HG03575 (cell line): ENCODE data around the gene CTNNA2.
"Not testable (repeated sequence)": the region's sequence is repeated elsewhere in the genome, so short reads cannot be mapped to it uniquely, and the experiment has no call there.

Experiments used
- ATAC-seq: cut with Tn5 transposase; IDR thresholded peaks from one replicate; pipeline ENCODE4 v1.9.1; 2021; ENCODE audit not compliant: unreplicated experiment, insufficient number of reproducible peaks, low FRiP score; ENCODE audit errors: extremely low read depth

CTNNA2 gene

GRCh38 chr2:80030135-80030534, 517.3 kb downstream of the CTNNA2 start:
- ATAC-seq: no peak

GRCh38 chr2:80032684-80033083, 519.8 kb downstream of the CTNNA2 start:
- ATAC-seq: not testable (repeated sequence)

- no peak for ATAC-seq
Measured at GRCh38 chr2:80035749-80036285, 523.0 kb downstream of the CTNNA2 start.

GRCh38 chr2:80037310-80037709, 524.5 kb downstream of the CTNNA2 start:
- ATAC-seq: no peak

GRCh38 chr2:80040226-80040625, 527.4 kb downstream of the CTNNA2 start:
- ATAC-seq: no peak

GRCh38 chr2:80042635-80043034, 529.8 kb downstream of the CTNNA2 start:
- no peak for ATAC-seq

GRCh38 chr2:80048296-80048695, 535.4 kb downstream of the CTNNA2 start:
- ATAC-seq: no peak

- no peak for ATAC-seq
Measured at GRCh38 chr2:80050246-80050645, 537.4 kb downstream of the CTNNA2 start.

GRCh38 chr2:80053522-80054345, 540.9 kb downstream of the CTNNA2 start:
- no peak for ATAC-seq

GRCh38 chr2:80054346-80054675, 541.5 kb downstream of the CTNNA2 start:
- no peak for ATAC-seq

GRCh38 chr2:80057956-80058355, 545.1 kb downstream of the CTNNA2 start:
- no peak for ATAC-seq

- no peak for ATAC-seq
Measured at GRCh38 chr2:80058562-80058961, 545.7 kb downstream of the CTNNA2 start.

GRCh38 chr2:80059447-80059846, 546.6 kb downstream of the CTNNA2 start:
- ATAC-seq: no peak

GRCh38 chr2:80061881-80062280, 549.0 kb downstream of the CTNNA2 start:
- ATAC-seq: no peak

GRCh38 chr2:80062298-80062697, 549.4 kb downstream of the CTNNA2 start:
- ATAC-seq: no peak

- no peak for ATAC-seq
Measured at GRCh38 chr2:80068038-80068731, 555.3 kb downstream of the CTNNA2 start.

GRCh38 chr2:80070587-80070986, 557.7 kb downstream of the CTNNA2 start:
- no peak for ATAC-seq

GRCh38 chr2:80071941-80072340, 559.1 kb downstream of the CTNNA2 start:
- ATAC-seq: no peak

GRCh38 chr2:80073134-80073561, 560.3 kb downstream of the CTNNA2 start:
- ATAC-seq: no peak
